H9 (cell line): ENCODE data around the gene CD151. TPM values are rescaled to one million over a fixed set of nuclear protein-coding genes. Genes with fewer than 3 reads are reported as not detected.

Experiments
- DNase-seq: peaks from one replicate; pipeline ENCODE4 v3.0.0-alpha.2; 2017
- H2AFZ ChIP-seq: one replicate; pipeline ENCODE4 v1.6.1; 2013; ENCODE audit warnings: mild to moderate bottlenecking, low read length, control low read depth, moderate library complexity
- H2AK5ac ChIP-seq: 2 replicates; pipeline ENCODE4 v1.6.1; 2013; ENCODE audit warnings: low read length, control low read depth, mixed read lengths; ENCODE audit not compliant: insufficient read length
- H2BK120ac ChIP-seq: one replicate; pipeline ENCODE4 v1.6.1; 2013; ENCODE audit warnings: low read depth, mild to moderate bottlenecking, low read length, control low read depth, inconsistent platforms; ENCODE audit not compliant: poor library complexity, severe bottlenecking
- H2BK12ac ChIP-seq: 2 replicates; pipeline ENCODE4 v1.6.1; 2013; ENCODE audit warnings: low read length, control low read depth, mixed read lengths, low read depth; ENCODE audit not compliant: insufficient read length
- H2BK15ac ChIP-seq: 2 replicates; pipeline ENCODE4 v1.6.1; 2013; ENCODE audit warnings: low read depth, low read length, control low read depth
- H2BK20ac ChIP-seq: one replicate; pipeline ENCODE4 v1.6.1; 2013; ENCODE audit warnings: low read depth, mild to moderate bottlenecking, low read length, control low read depth, inconsistent platforms; ENCODE audit not compliant: poor library complexity, severe bottlenecking
- H2BK5ac ChIP-seq: 2 replicates; pipeline ENCODE4 v1.6.1; 2013; ENCODE audit warnings: low read length, control low read depth, mixed read lengths; ENCODE audit not compliant: insufficient read length
- H3K14ac ChIP-seq: 2 replicates; pipeline ENCODE4 v1.6.1; 2013; ENCODE audit warnings: low read length, control low read depth; ENCODE audit not compliant: insufficient read depth
- H3K18ac ChIP-seq: 2 replicates; pipeline ENCODE4 v1.6.1; 2013; ENCODE audit warnings: low read depth, mild to moderate bottlenecking, mixed read lengths, low read length, control low read depth; ENCODE audit not compliant: insufficient read length
- H3K23ac ChIP-seq: 2 replicates; pipeline ENCODE4 v1.6.1; 2013; ENCODE audit warnings: low read length, control low read depth, mixed read lengths, low read depth; ENCODE audit not compliant: insufficient read length
- H3K23me2 ChIP-seq: 2 replicates; pipeline ENCODE4 v1.6.1; 2013; ENCODE audit warnings: low read depth, mild to moderate bottlenecking, mixed read lengths, low read length, control low read depth; ENCODE audit not compliant: insufficient read length, poor library complexity, severe bottlenecking
- H3K27ac ChIP-seq: 2 replicates; pipeline ENCODE4 v1.5.1; 2013; ENCODE audit warnings: low read length, control low read depth, mixed read lengths, low read depth; ENCODE audit not compliant: insufficient read length
- H3K27me3 ChIP-seq: 2 replicates; pipeline ENCODE4 v1.6.1; 2013; ENCODE audit warnings: low read length, control low read depth, inconsistent platforms; ENCODE audit not compliant: insufficient read depth
- H3K4ac ChIP-seq: 2 replicates; pipeline ENCODE4 v1.6.1; 2013; ENCODE audit warnings: low read depth, mild to moderate bottlenecking, control low read depth, inconsistent platforms, low read length, moderate library complexity
- H3K4me1 ChIP-seq: 2 replicates; pipeline ENCODE4 v1.6.1; 2013; ENCODE audit warnings: low read length, control low read depth, inconsistent platforms; ENCODE audit not compliant: insufficient read depth
- H3K4me2 ChIP-seq: 2 replicates; pipeline ENCODE4 v1.6.1; 2013; ENCODE audit warnings: low read length, control low read depth, mixed read lengths; ENCODE audit not compliant: insufficient read length, insufficient read depth
- H3K56ac ChIP-seq: 2 replicates; pipeline ENCODE4 v1.6.1; 2013; ENCODE audit warnings: low read depth, mild to moderate bottlenecking, mixed read lengths, low read length, control low read depth; ENCODE audit not compliant: insufficient read length
- H3K79me1 ChIP-seq: 2 replicates; pipeline ENCODE4 v1.6.1; 2013; ENCODE audit warnings: low read depth, mild to moderate bottlenecking, moderate library complexity, low read length, control low read depth, inconsistent platforms; ENCODE audit not compliant: insufficient read depth, poor library complexity, severe bottlenecking
- H3K79me2 ChIP-seq: 2 replicates; pipeline ENCODE4 v1.6.1; 2013; ENCODE audit warnings: low read length, control low read depth, inconsistent platforms; ENCODE audit not compliant: insufficient read depth
- H3K9ac ChIP-seq: 2 replicates; pipeline ENCODE4 v1.6.1; 2013; ENCODE audit warnings: low read length, control low read depth, mixed read lengths; ENCODE audit not compliant: insufficient read length; ENCODE audit errors: extremely low read depth
- H3K9me3 ChIP-seq: one replicate; pipeline ENCODE4 v1.6.1; 2013; ENCODE audit warnings: low read depth, low read length, inconsistent platforms; ENCODE audit not compliant: control insufficient read depth
- H3T11ph ChIP-seq: one replicate; pipeline ENCODE4 v1.6.1; 2013; ENCODE audit warnings: mild to moderate bottlenecking, low read length, control low read depth, inconsistent platforms
- H4K20me1 ChIP-seq: one replicate; pipeline ENCODE4 v1.6.1; 2013; ENCODE audit not compliant: control insufficient read depth, insufficient read length, insufficient read depth
- H4K5ac ChIP-seq: 2 replicates; pipeline ENCODE4 v1.6.1; 2013; ENCODE audit warnings: low read depth, mild to moderate bottlenecking, mixed read lengths, low read length, control low read depth; ENCODE audit not compliant: insufficient read length
- H4K8ac ChIP-seq: replicated peaks from 2 replicates; pipeline ENCODE4 v1.6.1; 2013; ENCODE audit warnings: low read length, control low read depth, mixed read lengths, low read depth; ENCODE audit not compliant: insufficient read length
- H4K91ac ChIP-seq: 2 replicates; pipeline ENCODE4 v1.6.1; 2013; ENCODE audit warnings: low read depth, mild to moderate bottlenecking, moderate library complexity, mixed read lengths, low read length, control low read depth; ENCODE audit not compliant: insufficient read length
- H3K27ac Mint-ChIP-seq, 3 experiments: 2 replicates in 2 of 3; 3 replicates in 1 of 3; pipeline ENCODE4 v1.8.0; 2020 to 2021; ENCODE audit warnings: mixed read lengths in 3 of 3, mild to moderate bottlenecking in 1 of 3, moderate library complexity in 1 of 3
- H3K27me3 Mint-ChIP-seq: 2 replicates; pipeline ENCODE4 v1.8.0; 2021; ENCODE audit warnings: low read depth, mild to moderate bottlenecking, moderate library complexity, mixed read lengths
- H3K36me3 Mint-ChIP-seq, 3 experiments: 2 replicates in 2 of 3; 3 replicates in 1 of 3; pipeline ENCODE4 v1.8.0; 2020 to 2021; ENCODE audit warnings: low read depth in 3 of 3, mixed read lengths in 3 of 3; ENCODE audit not compliant: insufficient read depth in 1 of 3
- H3K4me1 Mint-ChIP-seq, 2 experiments: 2 replicates each; pipeline ENCODE4 v1.8.0; 2020; ENCODE audit warnings: mixed read lengths in 2 of 2
- H3K4me3 Mint-ChIP-seq, 2 experiments: 2 replicates in 1 of 2; 3 replicates in 1 of 2; pipeline ENCODE4 v1.8.0; 2020 to 2021; ENCODE audit warnings: mild to moderate bottlenecking in 2 of 2, mixed read lengths in 2 of 2, moderate library complexity in 1 of 2
- H3K9me3 Mint-ChIP-seq, 2 experiments: 2 replicates in 1 of 2; 3 replicates in 1 of 2; pipeline ENCODE4 v1.8.0; 2020; ENCODE audit warnings: mild to moderate bottlenecking in 2 of 2, mixed read lengths in 2 of 2, moderate library complexity in 1 of 2
- CTCF ChIP-seq: fragments of 200-600 bp; sonication (generic); conservative IDR thresholded peaks from 3 replicates; pipeline ENCODE4 v1.8.0; 2021; ENCODE audit warnings: antibody characterized with exemption, mild to moderate bottlenecking
- WGBS: extraction: QIAGEN DNeasy Blood & Tissue Kit; methylation state at CpG from one replicate; pipeline ENCODE4 v1.1.7; 2013; ENCODE audit warnings: missing lambda C conversion rate, low lambda C conversion rate, mixed read lengths; ENCODE audit not compliant: insufficient read length; ENCODE audit errors: extremely low coverage; 5-methylcytosine and 5-hydroxymethylcytosine counted together
- total RNA-seq: library from RNA; stranded (reverse); gene quantifications from 2 replicates; pipeline ENCODE4 v1.2.1, GENCODE V29; 2021

Gene CD151
- total RNA-seq, 1 experiment from 2014 or later, result 138 TPM

GRCh38 chr11:826227-826621, 6.5 kb upstream of the CD151 start:
- Histone ChIP-seq H3K4me2 (no peak overlapping the region), H2AK5ac (no peak overlapping the region), H3K9me3 (no peaks in the 10 kb centered on the region), H4K8ac (no peak overlapping the region), H2BK20ac (no peak overlapping the region), H3T11ph (no peak overlapping the region), H3K27me3 (peaks cover 5% of the 10 kb centered on the region; the same call in 1 of the 2 replicates), H2BK15ac (no peak overlapping the region), H2AFZ (no peak overlapping the region), H2BK12ac (no peak overlapping the region), H3K18ac (no peak overlapping the region), H3K14ac (no peak overlapping the region), H2BK5ac (no peak overlapping the region), H3K79me1 (no peaks in the 10 kb centered on the region), H4K20me1 (no peaks in the 10 kb centered on the region), H3K4me1 (no peaks in the 10 kb centered on the region; the same call in 1 of the 2 replicates), H3K56ac (no peak overlapping the region), H3K9ac (no peak overlapping the region), H2BK120ac (no peak overlapping the region), H3K79me2 (no peaks in the 10 kb centered on the region), H3K23ac (no peak overlapping the region), H3K4ac (no peak overlapping the region), H4K5ac (no peak overlapping the region), H3K27ac (no peak overlapping the region), H4K91ac (no peak overlapping the region), H3K23me2 (peaks cover 24% of the 10 kb centered on the region)
- Mint-ChIP-seq H3K27ac (no peak overlapping the region), H3K9me3 (no peaks in the 10 kb centered on the region; a peak in 1 of 5 replicates), H3K36me3 (peaks cover 0 to 26% (median 13%) of the 10 kb centered on the region in 3 experiments), H3K4me1 (peaks cover 23 to 31% of the 10 kb centered on the region in 2 experiments), H3K4me3 (peak overlapping the region; percentile 59 to 78), H3K27me3 (peaks cover 24% of the 10 kb centered on the region)
- no peak for DNase-seq
- no peak for TF ChIP-seq CTCF
- WGBS, result no CpG with 5 or more reads among the region's 9 CpGs
